Measurements from ENCODE around the gene NUP133.
"Not testable (repeated sequence)": the region's sequence is repeated elsewhere in the genome, so short reads cannot be mapped to it uniquely, and the experiment has no call there.

The NUP133 gene

GRCh38 chr1:229430761-229431283, 77.3 kb downstream of the NUP133 start:
- H3K9me3 Mint-ChIP-seq = peaks cover 4% of the 10 kb centered on the region
- no peak overlapping the region for H3K27ac Mint-ChIP-seq
- H3K36me3 Mint-ChIP-seq (ENCODE audit: low read depth) = peaks cover 6% of the 10 kb centered on the region
- peaks cover 21% of the 10 kb centered on the region for H3K4me1 Mint-ChIP-seq
- H3K27me3 Mint-ChIP-seq (ENCODE audit: low read depth) = peaks cover 85% of the 10 kb centered on the region
- peak overlapping the region; percentile 59 to 81 (median 75) for H3K4me3 Mint-ChIP-seq
- TF ChIP-seq, protein P1, sequence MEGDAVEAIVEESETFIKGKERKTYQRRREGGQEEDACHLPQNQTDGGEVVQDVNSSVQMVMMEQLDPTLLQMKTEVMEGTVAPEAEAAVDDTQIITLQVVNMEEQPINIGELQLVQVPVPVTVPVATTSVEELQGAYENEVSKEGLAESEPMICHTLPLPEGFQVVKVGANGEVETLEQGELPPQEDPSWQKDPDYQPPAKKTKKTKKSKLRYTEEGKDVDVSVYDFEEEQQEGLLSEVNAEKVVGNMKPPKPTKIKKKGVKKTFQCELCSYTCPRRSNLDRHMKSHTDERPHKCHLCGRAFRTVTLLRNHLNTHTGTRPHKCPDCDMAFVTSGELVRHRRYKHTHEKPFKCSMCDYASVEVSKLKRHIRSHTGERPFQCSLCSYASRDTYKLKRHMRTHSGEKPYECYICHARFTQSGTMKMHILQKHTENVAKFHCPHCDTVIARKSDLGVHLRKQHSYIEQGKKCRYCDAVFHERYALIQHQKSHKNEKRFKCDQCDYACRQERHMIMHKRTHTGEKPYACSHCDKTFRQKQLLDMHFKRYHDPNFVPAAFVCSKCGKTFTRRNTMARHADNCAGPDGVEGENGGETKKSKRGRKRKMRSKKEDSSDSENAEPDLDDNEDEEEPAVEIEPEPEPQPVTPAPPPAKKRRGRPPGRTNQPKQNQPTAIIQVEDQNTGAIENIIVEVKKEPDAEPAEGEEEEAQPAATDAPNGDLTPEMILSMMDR (IDR thresholded peaks at IDR 0.05; ENCODE audit: unreplicated experiment in 3 of 3) = no peak

DNA sequence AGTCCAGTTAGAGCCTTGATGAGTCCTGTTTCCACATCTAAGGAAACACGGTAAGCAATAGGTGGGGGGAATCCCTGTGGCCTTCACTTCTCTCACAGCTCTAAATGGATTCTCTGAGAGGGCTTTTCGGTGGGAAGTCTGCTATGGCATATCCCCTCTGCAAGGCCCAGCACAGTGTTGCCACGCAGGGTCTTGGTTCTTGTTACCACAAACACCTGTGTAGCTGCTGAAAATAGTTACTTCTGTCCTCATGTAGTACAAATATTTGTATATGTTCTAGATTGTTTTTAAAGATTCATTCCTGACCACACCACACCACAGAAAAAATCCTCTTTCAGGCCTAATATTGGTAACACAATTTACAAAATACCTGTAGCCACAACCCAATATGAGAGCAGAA, 79.9 kb downstream of the NUP133 start:
- H3K9me3 Mint-ChIP-seq = peaks cover 7% of the 10 kb centered on the region
- no peak overlapping the region for H3K27ac Mint-ChIP-seq
- peaks cover 6% of the 10 kb centered on the region for H3K36me3 Mint-ChIP-seq (ENCODE audit: low read depth)
- no peak overlapping the region for H3K4me3 Mint-ChIP-seq
- peaks cover 11% of the 10 kb centered on the region for H3K4me1 Mint-ChIP-seq
- peaks cover 73% of the 10 kb centered on the region for H3K27me3 Mint-ChIP-seq (ENCODE audit: low read depth)
- TF ChIP-seq, protein P1 (IDR thresholded peaks at IDR 0.05; ENCODE audit: unreplicated experiment in 3 of 3) = no peak

GRCh38 chr1:229427572-229427971, 80.6 kb downstream of the NUP133 start:
- Mint-ChIP-seq H3K4me3 (no peak overlapping the region), H3K27ac (no peak overlapping the region), H3K27me3 (ENCODE audit: low read depth) (peaks cover 72% of the 10 kb centered on the region), H3K4me1 (peaks cover 11% of the 10 kb centered on the region), H3K36me3 (ENCODE audit: low read depth) (peaks cover 6% of the 10 kb centered on the region), H3K9me3 (peaks cover 12% of the 10 kb centered on the region)
- TF ChIP-seq, protein P1 (IDR thresholded peaks at IDR 0.05; ENCODE audit: unreplicated experiment in 3 of 3) = no peak

- Mint-ChIP-seq H3K9me3 (peaks cover 8% of the 10 kb centered on the region), H3K4me1 (peaks cover 1% of the 10 kb centered on the region)
These were observed 82.5 kb downstream of the NUP133 start for GRCh38 chr1:229425564-229426159.

GRCh38 chr1:229420765-229421164, 87.4 kb downstream of the NUP133 start:
- Mint-ChIP-seq H3K27me3 (ENCODE audit: low read depth) (peaks cover 19% of the 10 kb centered on the region), H3K4me1 (no peaks in the 10 kb centered on the region), H3K36me3 (ENCODE audit: low read depth) (no peaks in the 10 kb centered on the region), H3K4me3 (no peak overlapping the region), H3K9me3 (peaks cover 8% of the 10 kb centered on the region), H3K27ac (no peak overlapping the region)
- TF ChIP-seq, protein P1 (IDR thresholded peaks at IDR 0.05; ENCODE audit: unreplicated experiment in 3 of 3) = no peak

More at GRCh38 chr1:229425564-229426159, 82.5 kb downstream of the NUP133 start:
- TF ChIP-seq, protein P1 (IDR thresholded peaks at IDR 0.05; ENCODE audit: unreplicated experiment in 3 of 3) = no peak
- H3K27ac Mint-ChIP-seq = no peak overlapping the region
- H3K36me3 Mint-ChIP-seq (ENCODE audit: low read depth) = no peaks in the 10 kb centered on the region
- H3K27me3 Mint-ChIP-seq (ENCODE audit: low read depth) = peaks cover 53% of the 10 kb centered on the region
- H3K4me3 Mint-ChIP-seq = no peak overlapping the region

- no peak overlapping the region for H3K27ac Mint-ChIP-seq
- no peaks in the 10 kb centered on the region for H3K36me3 Mint-ChIP-seq (ENCODE audit: low read depth)
- TF ChIP-seq, protein P1 (IDR thresholded peaks at IDR 0.05; ENCODE audit: unreplicated experiment in 3 of 3) = no peak
- no peak overlapping the region for H3K4me3 Mint-ChIP-seq
- H3K4me1 Mint-ChIP-seq = no peaks in the 10 kb centered on the region
- peaks cover 16% of the 10 kb centered on the region for H3K27me3 Mint-ChIP-seq (ENCODE audit: low read depth)
- H3K9me3 Mint-ChIP-seq = peaks cover 8% of the 10 kb centered on the region
These were observed 87.9 kb downstream of the NUP133 start for GRCh38 chr1:229420224-229420623.

DNA sequence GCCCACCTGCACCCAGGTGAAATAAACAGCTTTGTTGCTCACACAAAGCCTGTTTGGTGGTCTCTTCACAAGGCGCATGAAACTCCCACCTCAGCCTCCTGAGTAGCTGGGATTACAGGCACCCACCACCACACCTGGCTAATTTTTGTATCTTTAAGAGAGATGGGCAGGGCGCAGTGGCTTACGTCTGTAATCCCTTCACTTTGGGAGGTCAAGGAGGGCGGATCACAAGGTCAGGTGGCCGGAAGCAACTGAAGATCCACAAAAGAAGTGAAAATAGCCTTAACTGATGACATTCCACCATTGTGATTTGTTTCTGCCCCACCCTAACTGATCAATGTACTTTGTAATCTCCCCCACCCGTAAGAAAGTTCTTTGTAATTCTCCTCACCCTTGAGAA, 89.6 kb downstream of the NUP133 start:
- not testable (repeated sequence) for H3K27ac Mint-ChIP-seq; H3K27me3 Mint-ChIP-seq (ENCODE audit: low read depth); H3K36me3 Mint-ChIP-seq (ENCODE audit: low read depth); H3K4me3 Mint-ChIP-seq; H3K9me3 Mint-ChIP-seq; H3K4me1 Mint-ChIP-seq

- not testable (repeated sequence) for H3K9me3 Mint-ChIP-seq; H3K4me3 Mint-ChIP-seq; H3K27ac Mint-ChIP-seq; H3K36me3 Mint-ChIP-seq (ENCODE audit: low read depth)
- Mint-ChIP-seq H3K27me3 (ENCODE audit: low read depth) (peaks cover 25% of the 10 kb centered on the region), H3K4me1 (peaks cover 45% of the 10 kb centered on the region)
These were observed 95.3 kb downstream of the NUP133 start for GRCh38 chr1:229412810-229413209.
